MM.1S (cell line): ENCODE results near the gene ADAP1.

ENCODE experiments used
- DNase-seq: peaks from one replicate; pipeline ENCODE4 v3.0.0-alpha.2; 2015
- H2AFZ ChIP-seq: fragments of 300-600 bp; sonication (generic); 2 replicates; pipeline ENCODE4 v1.6.0; 2016; ENCODE audit warnings: antibody characterized with exemption, low read length
- H3F3A ChIP-seq: fragments of 300-600 bp; sonication (generic); 2 replicates; pipeline ENCODE4 v1.6.1; 2016; ENCODE audit warnings: mild to moderate bottlenecking, antibody characterized with exemption, low read length, moderate library complexity, mixed read lengths; ENCODE audit not compliant: insufficient read depth
- H3K27ac ChIP-seq: fragments of 300-600 bp; sonication (generic); 2 replicates; pipeline ENCODE4 v1.5.1; 2016; ENCODE audit warnings: mild to moderate bottlenecking, low read length
- H3K27me3 ChIP-seq: fragments of 300-600 bp; sonication (generic); replicated peaks from 2 replicates; pipeline ENCODE4 v1.6.0; 2016; ENCODE audit warnings: low read length; ENCODE audit not compliant: insufficient read depth
- H3K36me3 ChIP-seq: fragments of 300-600 bp; sonication (generic); replicated peaks from 2 replicates; pipeline ENCODE4 v1.6.1; 2016; ENCODE audit warnings: mild to moderate bottlenecking, low read length, mixed read lengths; ENCODE audit not compliant: insufficient read depth
- H3K4me1 ChIP-seq: fragments of 300-600 bp; sonication (generic); 2 replicates; pipeline ENCODE4 v1.6.1; 2016; ENCODE audit warnings: low read length, mixed read lengths
- H3K4me2 ChIP-seq: fragments of 300-600 bp; sonication (generic); 2 replicates; pipeline ENCODE4 v1.6.0; 2016; ENCODE audit warnings: low read depth, low read length
- H3K4me3 ChIP-seq: fragments of 300-600 bp; sonication (generic); 2 replicates; pipeline ENCODE4 v1.5.1; 2016; ENCODE audit warnings: low read length, mixed read lengths
- H3K79me2 ChIP-seq: fragments of 300-600 bp; sonication (generic); 2 replicates; pipeline ENCODE4 v1.6.1; 2016; ENCODE audit warnings: mixed run types, low read length, mixed read lengths
- H3K9ac ChIP-seq: fragments of 300-600 bp; sonication (generic); 2 replicates; pipeline ENCODE4 v1.6.1; 2016; ENCODE audit warnings: low read length, mixed read lengths
- H3K9me2 ChIP-seq: fragments of 300-600 bp; sonication (generic); replicated peaks from 2 replicates; pipeline ENCODE4 v1.6.1; 2016; ENCODE audit warnings: mild to moderate bottlenecking, low read length, mixed read lengths; ENCODE audit not compliant: insufficient read depth
- H3K9me3 ChIP-seq: fragments of 300-600 bp; sonication (generic); replicated peaks from 2 replicates; pipeline ENCODE4 v1.6.1; 2016; ENCODE audit warnings: mild to moderate bottlenecking, low read length, mixed read lengths; ENCODE audit not compliant: insufficient read depth
- H4K20me1 ChIP-seq: fragments of 300-600 bp; sonication (generic); 2 replicates; pipeline ENCODE4 v1.6.1; 2016; ENCODE audit warnings: mild to moderate bottlenecking, low read length, moderate library complexity, mixed read lengths; ENCODE audit not compliant: insufficient read depth
- EZH2 ChIP-seq: fragments of 300-600 bp; sonication (generic); optimal IDR thresholded peaks from 2 replicates; pipeline ENCODE3; 2017; ENCODE audit warnings: low read depth, mild to moderate bottlenecking, antibody characterized with exemption, low read length, mixed read lengths
- EZH2phosphoT487 ChIP-seq: fragments of 300-600 bp; sonication (generic); IDR thresholded peaks from 2 replicates; pipeline ENCODE4 v1.6.1; 2018; ENCODE audit warnings: antibody characterized with exemption, low read length
- TF ChIP-seq, protein P1 (sequence below): fragments of 300-600 bp; sonication (generic); IDR thresholded peaks from 2 replicates; pipeline ENCODE4 v1.5.1; 2016; ENCODE audit warnings: antibody characterized with exemption, low read length, mixed read lengths

ADAP1 gene

DNA sequence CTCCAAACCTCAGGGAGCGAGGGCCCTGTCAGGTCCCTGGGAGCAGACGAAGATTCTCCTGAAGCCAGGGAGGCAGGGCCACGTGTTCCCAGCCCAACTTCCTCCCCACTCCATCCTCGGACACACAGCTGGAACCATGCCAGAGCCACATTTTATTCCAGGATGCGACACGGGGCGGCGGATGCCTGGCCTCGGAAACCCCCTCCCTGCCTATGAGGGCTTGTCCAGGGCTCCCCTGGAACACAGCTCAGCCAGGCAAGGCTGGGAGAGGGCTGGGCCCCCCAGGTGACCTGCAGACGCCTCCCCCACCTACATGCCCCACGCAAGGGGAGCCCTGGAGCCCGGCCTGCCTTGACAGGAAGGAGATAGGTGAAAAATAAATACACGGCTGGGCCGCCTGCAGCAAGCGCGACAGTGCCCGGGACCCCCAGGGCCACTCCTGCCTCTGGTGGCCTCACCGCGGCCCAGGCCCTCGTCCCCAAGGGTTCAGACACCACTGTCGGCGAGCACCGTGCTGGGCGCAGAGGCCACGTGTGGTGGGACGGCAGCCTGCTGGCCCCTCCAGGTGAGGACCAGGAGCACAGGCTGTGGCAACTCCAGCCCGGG, 56.6 kb downstream of the ADAP1 start:
- H3K4me3 ChIP-seq, result no peak overlapping the region
- H3K9ac ChIP-seq, result no peak overlapping the region
- no peak for DNase-seq
- no peaks in the 10 kb centered on the region for H3F3A ChIP-seq
- H3K27ac ChIP-seq, result no peak overlapping the region
- no peak overlapping the region for H3K4me2 ChIP-seq
- no peaks in the 10 kb centered on the region for H3K9me2 ChIP-seq
- no peaks in the 10 kb centered on the region for H3K79me2 ChIP-seq
- H3K27me3 ChIP-seq, result no peaks in the 10 kb centered on the region
- H3K4me1 ChIP-seq, result no peaks in the 10 kb centered on the region
- TF ChIP-seq, protein P1, sequence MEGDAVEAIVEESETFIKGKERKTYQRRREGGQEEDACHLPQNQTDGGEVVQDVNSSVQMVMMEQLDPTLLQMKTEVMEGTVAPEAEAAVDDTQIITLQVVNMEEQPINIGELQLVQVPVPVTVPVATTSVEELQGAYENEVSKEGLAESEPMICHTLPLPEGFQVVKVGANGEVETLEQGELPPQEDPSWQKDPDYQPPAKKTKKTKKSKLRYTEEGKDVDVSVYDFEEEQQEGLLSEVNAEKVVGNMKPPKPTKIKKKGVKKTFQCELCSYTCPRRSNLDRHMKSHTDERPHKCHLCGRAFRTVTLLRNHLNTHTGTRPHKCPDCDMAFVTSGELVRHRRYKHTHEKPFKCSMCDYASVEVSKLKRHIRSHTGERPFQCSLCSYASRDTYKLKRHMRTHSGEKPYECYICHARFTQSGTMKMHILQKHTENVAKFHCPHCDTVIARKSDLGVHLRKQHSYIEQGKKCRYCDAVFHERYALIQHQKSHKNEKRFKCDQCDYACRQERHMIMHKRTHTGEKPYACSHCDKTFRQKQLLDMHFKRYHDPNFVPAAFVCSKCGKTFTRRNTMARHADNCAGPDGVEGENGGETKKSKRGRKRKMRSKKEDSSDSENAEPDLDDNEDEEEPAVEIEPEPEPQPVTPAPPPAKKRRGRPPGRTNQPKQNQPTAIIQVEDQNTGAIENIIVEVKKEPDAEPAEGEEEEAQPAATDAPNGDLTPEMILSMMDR, result no peak
- H2AFZ ChIP-seq, result no peak overlapping the region
- no peaks in the 10 kb centered on the region for H3K9me3 ChIP-seq
- H4K20me1 ChIP-seq, result no peaks in the 10 kb centered on the region
- H3K36me3 ChIP-seq, result peaks cover 9% of the 10 kb centered on the region

DNA sequence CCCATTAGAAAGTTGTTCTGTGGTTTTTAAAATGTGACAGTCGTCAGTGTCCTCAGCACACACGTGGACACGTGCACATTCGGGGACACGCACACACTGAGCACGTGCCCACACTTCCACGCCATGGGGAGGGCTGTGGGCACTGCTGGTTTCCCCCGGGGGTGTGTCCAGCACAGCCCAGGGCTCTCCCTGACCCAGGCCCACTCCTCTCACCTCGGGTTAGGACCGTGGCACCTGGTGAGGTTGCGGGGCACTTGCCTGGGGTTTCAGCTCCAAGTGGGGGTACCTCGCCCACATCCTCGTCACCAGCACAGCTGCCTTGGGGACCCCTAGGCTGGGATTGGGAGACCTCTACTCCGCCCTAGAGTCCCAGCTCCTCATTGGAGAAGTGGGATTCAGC, 57.4 kb downstream of the ADAP1 start:
- H3K9ac ChIP-seq, result no peak overlapping the region
- H3K27me3 ChIP-seq, result no peaks in the 10 kb centered on the region
- H3K4me1 ChIP-seq, result no peaks in the 10 kb centered on the region
- H3K9me3 ChIP-seq, result no peaks in the 10 kb centered on the region
- H3K9me2 ChIP-seq, result no peaks in the 10 kb centered on the region
- H4K20me1 ChIP-seq, result no peaks in the 10 kb centered on the region
- no peak overlapping the region for H2AFZ ChIP-seq
- no peak overlapping the region for H3K4me2 ChIP-seq
- H3K4me3 ChIP-seq, result no peak overlapping the region
- H3F3A ChIP-seq, result no peaks in the 10 kb centered on the region
- H3K36me3 ChIP-seq, result peaks cover 9% of the 10 kb centered on the region
- H3K27ac ChIP-seq, result no peak overlapping the region
- TF ChIP-seq, protein P1, result no peak
- no peak for TF ChIP-seq EZH2
- no peak for TF ChIP-seq EZH2phosphoT487
- DNase-seq, result no peak
- no peaks in the 10 kb centered on the region for H3K79me2 ChIP-seq

DNA sequence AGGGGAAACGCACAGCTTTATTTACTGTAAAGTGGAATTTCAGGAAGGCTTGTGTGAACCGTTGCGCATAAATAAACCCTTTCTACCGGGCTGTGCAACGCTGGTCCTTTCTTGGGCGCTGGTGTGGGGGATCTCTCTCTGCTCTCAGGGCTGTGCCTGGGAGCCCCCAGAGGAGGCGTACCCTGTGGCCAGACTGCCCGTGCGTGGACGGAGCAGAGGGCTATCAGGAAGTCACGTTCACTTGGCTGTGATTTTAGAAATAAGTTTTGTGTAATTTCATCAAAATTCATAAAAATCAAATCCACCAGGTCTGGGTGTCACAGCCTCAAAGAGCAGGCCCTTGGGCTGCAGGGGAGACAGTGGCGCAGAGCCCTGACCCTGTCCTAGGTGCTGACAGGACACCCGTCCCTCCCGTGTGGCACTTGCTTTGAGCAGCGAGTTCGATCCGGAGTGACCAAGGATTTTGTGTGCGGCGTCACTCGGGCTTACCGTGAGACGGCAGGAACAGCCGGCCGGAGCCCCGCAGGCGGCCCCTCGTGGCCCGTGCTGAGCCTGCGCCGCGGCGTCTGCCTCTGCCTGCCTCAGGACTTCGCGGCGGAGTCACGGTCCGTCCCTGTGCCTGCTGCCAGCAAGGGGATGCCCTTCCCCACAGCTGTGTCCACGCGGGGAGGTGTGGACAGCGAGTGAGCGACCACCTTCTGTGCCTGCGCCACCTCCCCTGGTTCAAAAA, 58.0 kb downstream of the ADAP1 start:
- Histone ChIP-seq H2AFZ (no peak overlapping the region), H3K4me1 (no peaks in the 10 kb centered on the region), H3K36me3 (peaks cover 13% of the 10 kb centered on the region), H3K9ac (no peak overlapping the region), H3K9me3 (no peaks in the 10 kb centered on the region), H3K4me2 (no peak overlapping the region), H3K4me3 (no peak overlapping the region), H3K27ac (no peak overlapping the region), H3F3A (no peaks in the 10 kb centered on the region), H3K9me2 (no peaks in the 10 kb centered on the region), H3K27me3 (no peaks in the 10 kb centered on the region), H4K20me1 (no peaks in the 10 kb centered on the region), H3K79me2 (no peaks in the 10 kb centered on the region)
- no peak for TF ChIP-seq EZH2
- DNase-seq, result no peak

DNA sequence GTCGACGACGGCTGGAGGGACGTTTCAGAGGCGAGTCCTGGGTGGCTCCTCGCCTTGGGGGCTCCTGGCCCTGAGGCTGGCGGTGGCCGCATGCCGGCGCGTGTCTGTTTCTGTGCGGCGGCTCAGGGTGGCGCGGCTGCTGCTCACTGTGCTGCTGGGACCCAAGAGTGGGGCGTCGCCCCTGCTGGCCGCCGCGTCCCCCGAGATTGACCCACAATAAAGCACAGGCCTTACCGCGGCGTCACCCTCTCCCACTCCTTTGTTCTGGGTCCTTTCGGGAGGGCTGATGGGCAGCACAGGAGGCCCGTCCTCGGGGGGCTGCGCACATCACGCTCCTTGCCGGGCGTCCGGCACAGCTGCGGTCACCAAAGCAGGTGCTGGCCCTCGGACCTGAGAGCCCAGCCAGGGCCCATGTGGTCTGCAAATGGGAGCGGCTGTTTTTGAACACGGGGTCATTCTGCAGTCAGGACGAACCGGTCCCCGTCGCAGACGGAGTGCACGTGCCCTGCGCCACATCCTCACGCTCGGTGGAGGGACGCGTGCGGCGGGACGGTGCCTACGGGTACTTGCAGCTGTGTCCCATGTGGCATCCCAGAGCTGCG, 58.9 kb downstream of the ADAP1 start:
- H3K4me3 ChIP-seq, result no peak overlapping the region
- H3K79me2 ChIP-seq, result no peaks in the 10 kb centered on the region
- no peak for DNase-seq
- H3K4me2 ChIP-seq, result no peak overlapping the region
- H4K20me1 ChIP-seq, result no peaks in the 10 kb centered on the region
- H3K9ac ChIP-seq, result no peak overlapping the region
- no peaks in the 10 kb centered on the region for H3K9me2 ChIP-seq
- no peaks in the 10 kb centered on the region for H3K27me3 ChIP-seq
- TF ChIP-seq, protein P1, result no peak
- TF ChIP-seq EZH2 (no peak), EZH2phosphoT487 (no peak)
- H3K27ac ChIP-seq, result no peak overlapping the region
- no peak overlapping the region for H2AFZ ChIP-seq
- H3K36me3 ChIP-seq, result peaks cover 13% of the 10 kb centered on the region
- no peaks in the 10 kb centered on the region for H3K9me3 ChIP-seq
- H3K4me1 ChIP-seq, result no peaks in the 10 kb centered on the region
- no peaks in the 10 kb centered on the region for H3F3A ChIP-seq
